DMS114 treated with DMSO at 0.1 percent for 48 hours (cell line): Measurements from ENCODE around the gene PIK3C2G.

Experiments
- DNase-seq: peaks from one replicate; lab custom pipeline; 2025; ENCODE audit not compliant: unreplicated experiment; lab: John Stamatoyannopoulos, UW

PIK3C2G gene

DNA sequence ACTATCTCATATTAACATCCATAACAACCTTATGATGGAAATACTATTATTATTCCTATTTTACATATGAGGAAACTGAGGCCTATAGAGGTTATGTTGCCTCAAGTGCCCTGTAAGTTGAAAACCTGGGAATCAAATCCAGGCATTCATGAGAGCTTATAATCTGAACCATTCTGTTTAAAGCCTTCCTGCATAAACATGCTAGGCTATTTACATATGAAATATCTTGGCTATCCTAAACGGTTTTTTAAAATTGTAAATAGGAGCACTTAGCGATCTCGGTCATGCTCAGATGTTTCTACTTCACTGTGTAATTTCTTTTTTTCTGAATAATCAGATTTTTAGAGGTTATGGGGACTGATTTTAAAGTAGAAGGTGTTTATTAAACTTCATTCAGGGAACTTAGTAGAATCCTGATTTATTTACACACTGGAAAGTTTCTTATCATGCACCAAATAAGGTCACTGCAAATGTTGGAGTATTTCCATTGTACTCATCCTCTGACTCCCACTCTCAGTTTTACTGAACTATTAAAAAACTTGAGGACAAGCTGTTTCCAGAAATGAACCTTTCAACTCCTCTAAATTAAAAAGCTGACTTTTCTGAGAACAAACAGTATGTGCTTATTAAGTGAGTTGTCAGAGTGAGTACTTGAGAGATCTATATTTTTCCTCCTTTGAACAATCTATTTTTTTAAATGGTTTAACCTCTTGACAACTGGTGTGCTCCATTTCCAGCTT is 141.7 kb downstream of the PIK3C2G start:
- DNase-seq, result no peak

DNA sequence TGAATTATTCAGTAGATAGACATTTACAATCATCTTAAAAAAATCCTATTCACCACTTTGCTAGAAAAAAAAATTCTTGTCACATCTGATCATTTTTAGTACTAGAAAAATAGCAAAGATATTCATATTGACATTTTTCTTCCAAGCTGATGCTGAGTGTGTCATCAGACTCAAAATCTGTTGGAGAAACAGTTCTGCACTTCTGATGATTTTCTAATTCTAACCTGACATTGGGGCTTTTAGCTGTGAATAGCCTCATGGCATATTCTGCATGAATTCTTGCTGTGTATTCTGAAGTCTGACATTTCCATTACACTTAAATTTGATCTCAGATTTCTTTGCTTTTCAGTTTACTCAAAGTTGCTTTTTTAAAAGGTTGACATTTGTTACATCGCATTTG is 150.1 kb downstream of the PIK3C2G start:
- no peak for DNase-seq

DNA sequence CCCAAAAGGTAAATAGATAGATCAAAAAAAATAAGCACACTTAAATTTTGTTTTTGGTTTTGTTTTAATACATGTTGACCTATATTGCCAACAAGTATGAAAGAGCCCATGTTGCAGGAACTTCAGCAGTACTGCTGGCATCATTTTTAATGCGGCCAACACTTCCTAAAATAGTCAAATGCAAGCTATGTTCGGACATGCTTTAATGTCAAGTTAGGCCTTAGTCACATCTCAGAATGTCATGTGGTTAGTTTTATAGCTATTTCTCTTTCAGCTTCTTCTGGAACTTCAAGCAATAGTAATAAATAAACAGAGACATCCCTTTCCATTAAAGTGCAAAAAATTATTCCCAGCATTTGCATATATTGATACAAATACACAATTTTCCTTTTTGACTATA is 153.4 kb downstream of the PIK3C2G start:
- DNase-seq, result no peak

DNA sequence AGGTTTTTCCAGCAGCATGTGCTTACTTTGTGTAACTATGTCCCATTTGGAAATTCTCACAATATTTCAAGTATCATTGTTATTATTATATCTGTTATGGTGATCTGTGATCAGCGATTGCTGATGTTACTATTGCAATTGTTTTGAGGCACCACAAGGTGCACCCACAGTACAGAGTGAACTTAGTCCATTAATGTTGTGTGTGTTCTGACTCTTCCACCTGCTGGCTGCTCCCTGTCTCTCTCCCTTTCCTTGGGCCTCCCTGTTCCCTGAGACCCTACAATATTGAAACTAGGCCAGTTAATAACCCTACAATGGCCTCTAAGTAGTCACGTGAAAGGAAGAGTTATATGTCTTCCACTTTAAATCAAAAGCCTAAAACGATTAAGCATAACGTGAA is 153.9 kb downstream of the PIK3C2G start:
- no peak for DNase-seq

DNA sequence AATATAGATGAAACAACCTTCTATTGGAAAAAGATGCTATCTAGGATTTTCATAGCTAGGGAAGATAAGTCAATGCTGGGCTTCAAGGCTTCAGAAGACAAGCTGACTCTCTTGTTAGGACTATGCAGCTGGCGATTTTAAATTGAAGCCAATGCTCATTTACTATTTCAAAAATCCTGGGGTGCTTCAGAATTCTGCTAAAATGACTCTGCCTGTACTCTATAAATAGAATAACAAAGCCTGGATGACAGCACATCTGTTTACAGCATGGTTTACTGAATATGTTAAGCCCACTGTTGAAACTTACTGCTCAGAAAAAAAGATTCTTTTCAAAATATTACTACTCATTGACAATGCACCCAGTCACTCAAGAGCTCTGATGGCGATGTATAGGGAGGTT is 155.1 kb downstream of the PIK3C2G start:
- no peak for DNase-seq

DNA sequence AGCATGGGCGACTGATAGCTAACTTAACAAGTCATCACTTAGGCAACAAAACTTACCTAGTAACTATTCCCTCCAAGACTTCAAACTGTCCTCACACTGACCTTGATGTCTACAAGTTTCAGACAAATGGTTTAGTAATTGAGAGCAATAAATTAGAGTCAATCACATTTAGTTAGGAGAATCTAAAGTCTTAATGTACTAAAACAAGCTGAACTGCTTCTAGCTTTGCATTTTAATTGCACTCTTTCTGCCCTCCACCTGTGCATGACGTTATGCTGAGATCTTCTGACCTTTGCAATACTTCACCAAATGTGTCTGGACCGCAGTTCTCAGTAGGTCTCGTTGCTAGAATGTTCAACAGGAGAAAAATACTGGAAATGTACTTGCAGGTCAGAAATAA is 158.0 kb downstream of the PIK3C2G start:
- no peak for DNase-seq

DNA sequence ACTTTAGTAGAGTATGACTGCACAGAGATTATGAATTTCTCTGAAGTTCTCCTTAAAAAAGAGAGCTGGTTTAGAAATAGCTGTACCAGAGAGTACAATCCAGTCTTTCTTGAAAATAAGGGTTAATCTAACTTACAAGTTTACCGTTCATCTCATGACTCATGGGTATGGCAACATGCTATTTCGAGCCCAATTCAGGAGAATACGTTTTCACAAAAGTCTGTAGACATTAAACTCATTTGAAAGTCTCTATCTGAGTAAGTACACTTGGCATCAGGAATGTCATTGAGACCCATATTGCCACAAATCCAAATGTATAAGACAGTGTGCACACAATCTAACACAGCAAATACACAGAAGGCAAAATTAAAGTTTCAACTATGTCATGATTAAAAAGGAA is 160.5 kb downstream of the PIK3C2G start:
- DNase-seq, result no peak

DNA sequence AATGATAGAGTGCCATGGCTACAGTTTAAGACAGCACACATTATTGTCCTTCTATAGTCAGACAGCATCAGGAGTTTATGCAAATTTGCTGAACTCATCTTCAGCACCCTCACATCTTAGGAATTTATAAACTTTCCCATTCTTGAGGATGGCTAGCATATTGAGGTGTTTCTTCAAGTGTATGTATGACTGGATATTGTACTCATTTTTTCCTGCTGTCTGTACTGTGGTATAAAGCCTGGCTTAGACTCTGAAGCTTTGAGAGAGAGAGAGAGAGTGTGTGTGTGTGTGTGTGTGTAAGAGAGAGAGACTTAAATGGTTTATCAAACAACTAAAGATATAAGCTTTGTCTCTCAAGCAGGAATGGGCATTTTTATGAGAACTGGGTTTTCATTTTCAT is 161.6 kb downstream of the PIK3C2G start:
- no peak for DNase-seq

DNA sequence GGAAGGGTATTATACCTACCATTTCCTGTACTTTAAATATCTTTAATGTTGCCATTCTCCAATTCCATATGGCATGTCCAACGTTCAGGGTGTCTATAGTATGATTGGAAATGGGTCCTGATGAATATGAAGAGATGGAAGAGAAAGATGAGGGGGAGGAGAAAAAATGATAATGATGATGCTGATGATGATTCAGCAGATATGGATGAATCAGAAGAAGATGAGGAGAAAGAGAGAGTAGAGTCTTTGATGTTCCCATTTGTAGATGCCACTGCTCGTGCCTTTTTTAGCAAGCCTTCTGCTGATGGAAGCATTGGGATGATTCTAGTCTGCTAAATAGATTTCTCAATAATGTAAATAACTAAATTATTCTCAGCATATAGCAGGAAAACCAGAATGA is 163.5 kb downstream of the PIK3C2G start:
- no peak for DNase-seq

DNA sequence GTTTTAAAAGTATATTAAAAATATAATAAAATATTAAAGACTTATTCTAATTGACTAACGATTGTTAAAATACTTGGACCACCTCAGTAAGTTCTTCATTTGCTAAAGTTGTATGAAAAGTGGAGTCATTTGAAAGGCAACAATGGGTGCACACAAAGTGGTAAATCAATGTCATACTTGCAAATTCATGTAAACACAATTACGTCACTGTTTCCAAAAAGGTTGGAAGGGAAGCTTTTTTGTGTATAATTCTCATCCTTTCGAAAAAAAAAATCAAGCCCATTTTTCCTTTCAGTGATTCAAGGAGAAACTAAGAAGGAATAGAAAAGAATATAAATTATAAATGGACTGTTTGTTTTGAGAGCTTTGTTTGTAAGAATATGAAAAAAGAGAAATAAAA is 166.2 kb downstream of the PIK3C2G start:
- no peak for DNase-seq

DNA sequence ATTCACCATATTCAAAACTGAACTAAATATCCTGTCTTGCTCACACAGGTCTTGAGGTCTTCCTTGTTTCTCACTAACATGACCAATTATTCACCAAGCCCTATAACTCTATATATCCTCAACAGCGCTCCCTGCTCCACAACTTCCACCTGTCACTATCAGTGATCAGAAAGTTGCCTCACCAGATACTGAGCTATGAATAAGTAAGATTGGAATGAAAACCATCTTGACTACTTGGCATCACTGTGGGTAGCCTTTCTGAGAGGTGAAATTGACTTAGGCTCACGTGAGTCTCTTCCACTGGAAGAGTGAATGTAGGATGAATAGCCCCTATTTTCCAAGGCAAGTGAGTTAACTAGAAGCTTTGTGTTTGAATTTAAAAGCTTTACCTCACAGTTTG is 167.1 kb downstream of the PIK3C2G start:
- no peak for DNase-seq

DNA sequence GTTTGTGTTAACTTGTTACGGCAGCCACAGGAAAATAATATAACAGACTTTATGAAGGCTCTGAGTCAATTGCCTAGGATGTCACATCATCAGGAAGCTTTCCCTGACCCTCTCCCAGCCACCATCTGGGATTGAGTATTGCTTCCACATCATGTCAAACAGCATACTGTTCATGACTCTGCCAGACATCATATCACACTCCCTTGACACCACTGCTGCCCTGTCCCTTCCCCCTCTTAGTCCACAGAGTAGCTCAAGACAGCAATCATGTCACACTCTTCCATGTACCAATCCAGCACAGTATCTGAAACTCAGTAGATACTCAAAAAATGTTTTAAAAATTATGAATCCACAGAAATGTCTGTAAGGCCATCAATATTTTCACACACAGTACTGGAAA is 168.0 kb downstream of the PIK3C2G start:
- no peak for DNase-seq

DNA sequence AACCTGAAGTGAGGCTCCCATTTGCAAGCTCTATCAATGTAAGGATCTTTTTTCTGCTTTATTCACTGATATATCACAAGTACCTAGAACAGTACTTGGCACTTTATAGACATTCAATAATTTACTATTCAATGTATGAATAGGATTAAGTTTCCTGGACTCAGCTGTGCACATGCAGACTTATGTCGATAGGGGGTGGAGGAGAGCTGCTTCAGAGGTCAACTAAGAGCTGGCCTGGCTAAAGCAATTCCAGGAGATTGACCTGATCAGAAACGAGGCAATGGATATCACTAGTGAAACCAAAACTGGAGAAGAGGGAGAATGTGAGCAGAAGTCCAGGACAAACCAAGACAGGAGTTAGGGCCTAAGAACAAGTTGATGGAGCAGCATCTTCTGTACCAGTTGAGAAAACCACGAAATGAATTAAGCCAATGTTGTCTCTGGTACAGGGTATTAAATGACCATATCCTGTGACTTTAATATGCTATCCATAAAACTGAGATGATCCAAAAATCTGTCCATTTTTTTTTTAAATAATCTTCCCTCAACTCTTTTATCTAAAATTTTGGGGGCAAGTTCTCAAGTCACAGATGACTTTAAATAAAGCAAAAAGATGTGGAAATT is 169.2 kb downstream of the PIK3C2G start:
- no peak for DNase-seq

DNA sequence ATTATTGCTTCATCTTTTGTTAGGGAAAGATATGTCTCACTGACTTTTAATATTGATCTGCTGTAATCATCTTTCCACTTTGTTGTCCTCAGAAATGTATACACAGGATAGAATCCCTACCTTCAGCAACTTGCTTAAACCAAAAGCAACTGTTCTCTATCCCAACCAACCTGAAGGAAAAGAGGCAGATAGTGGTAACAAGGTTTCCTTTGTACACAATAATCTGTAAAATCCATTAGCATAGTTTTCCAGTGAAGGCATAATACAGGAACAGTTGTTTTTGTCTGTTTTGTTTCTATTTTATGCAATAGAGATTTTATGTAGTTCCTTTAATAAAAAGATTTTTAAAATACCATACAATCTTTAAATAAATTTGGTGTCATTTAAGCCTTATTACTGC is 170.5 kb downstream of the PIK3C2G start:
- no peak for DNase-seq

DNA sequence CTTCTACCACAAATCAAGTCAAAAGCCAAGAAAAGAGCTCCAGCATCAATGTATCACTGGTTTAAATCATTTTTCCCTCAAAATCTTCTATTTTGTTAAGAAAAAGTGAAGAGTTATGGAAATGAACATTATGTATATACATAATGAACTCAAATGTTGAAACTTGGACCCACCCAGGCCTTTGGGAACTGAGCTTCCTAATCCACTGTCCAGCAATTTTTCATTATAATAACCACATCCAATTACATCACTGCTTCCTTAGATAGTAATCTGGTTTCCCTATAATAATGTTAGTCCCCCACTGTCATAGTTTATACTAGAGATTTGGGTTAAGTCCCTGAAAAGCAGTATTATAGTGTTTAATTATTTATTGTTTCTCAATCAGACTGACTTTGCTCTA is 170.9 kb downstream of the PIK3C2G start:
- DNase-seq, result no peak

DNA sequence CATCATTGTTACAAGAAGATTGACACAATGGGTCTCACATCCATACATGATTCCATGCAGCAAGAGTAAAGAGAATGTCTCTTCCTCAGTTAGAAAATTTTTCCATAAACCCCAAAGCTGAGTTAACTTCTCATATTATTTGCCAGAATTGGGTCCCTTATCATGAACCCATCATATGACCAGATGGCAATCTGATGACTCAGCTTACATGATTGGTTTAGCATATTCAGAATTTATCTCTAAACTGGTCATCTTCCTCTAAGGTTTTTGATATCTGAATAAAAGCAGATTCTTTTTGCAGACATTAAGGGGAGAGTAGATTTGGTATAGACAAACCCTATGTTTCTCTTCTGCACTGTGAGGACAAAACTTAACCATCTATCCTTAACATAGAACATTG is 174.9 kb downstream of the PIK3C2G start:
- no peak for DNase-seq

DNA sequence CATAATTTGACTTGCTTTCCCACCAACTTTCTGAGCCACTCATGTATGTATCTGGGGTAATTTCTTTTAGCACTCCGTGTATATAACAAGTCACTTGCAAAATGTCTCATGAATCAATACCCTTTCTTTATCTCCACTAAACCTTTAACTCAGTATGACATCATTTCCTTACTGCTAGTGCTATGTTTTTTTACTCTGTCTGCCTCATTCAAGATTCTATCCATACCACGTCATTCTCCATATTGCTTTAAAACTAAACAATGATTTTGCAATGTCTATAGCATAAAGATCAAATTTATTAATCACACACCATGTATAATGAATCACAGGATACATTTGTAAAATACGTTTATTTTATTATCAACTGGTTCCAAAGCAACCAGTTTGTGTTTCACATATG is 178.2 kb downstream of the PIK3C2G start:
- no peak for DNase-seq

DNA sequence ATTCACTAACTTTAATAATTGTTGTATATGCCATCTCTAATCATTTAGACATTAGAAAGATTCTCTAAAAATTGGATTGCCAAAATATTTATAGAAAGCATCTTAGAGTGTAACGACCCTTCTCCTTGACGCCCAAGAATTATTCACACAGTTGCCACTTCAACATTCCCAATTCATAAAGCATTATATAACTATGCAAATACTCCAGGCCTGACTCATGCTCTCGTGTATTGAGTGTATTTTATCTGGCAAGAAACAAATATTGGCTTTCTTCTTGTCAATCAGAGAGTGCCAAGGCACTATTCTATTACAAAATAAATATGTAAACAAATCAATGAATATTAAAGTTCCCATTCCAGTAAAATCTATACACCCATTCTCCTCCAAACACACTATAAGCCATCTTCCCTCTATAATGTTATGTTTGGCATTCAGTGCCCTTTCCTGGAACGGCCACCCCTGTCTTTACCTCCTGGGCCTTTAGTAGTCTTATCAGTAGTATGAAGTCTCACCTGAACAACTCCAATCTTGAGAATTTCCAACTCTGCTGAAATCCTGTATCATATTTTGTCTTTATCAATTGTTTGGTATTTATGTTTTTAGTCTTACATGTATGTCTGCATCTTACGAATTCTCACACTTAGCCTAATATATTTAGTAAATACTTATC is 182.6 kb downstream of the PIK3C2G start:
- no peak for DNase-seq

DNA sequence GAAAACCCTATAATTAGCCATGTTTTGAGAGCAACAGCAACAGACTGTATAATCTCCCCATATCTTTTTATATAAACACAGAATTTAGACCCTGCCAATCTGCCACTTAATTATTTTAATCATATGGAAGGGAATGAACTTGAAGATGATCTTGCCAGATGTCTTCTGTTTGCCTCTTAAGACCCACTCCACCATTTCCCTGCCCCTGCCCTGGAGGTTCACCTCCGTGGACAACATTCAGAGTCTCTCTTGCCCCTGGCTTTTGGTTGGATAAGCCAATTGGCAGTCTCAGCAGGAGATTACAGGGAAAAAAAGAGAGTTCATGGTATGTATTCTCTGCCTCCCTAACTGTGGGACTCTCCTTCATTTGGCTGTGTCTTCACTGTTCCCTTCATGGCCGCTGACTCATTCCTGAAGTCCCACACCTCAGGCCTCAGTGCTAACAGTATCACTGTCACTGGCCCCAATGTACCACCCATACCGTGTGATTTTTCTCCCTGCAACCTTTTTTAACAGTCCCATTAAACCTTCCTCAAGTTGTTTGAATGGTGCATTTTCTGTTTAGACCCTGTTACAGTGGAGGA is 184.8 kb downstream of the PIK3C2G start:
- DNase-seq, result no peak

DNA sequence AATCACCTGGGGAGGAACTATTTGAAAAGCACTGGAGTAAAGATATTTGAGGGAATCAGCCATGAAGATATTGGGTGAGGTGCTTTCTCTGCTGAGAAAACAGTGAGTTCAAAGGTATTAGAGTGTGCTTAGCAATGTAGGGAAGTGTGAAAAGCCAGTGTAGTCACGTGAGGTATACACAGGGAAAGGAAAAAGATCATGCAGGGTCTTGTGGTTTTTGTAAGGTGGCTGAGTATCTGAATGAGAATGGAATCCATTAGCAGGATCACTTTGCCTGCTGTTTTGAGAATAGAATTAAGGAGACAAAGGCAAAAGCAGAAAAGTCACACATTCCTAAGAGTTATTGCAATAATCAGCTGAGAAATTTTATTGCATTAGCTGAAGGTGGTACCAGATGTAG is 193.0 kb downstream of the PIK3C2G start:
- DNase-seq, result no peak

DNA sequence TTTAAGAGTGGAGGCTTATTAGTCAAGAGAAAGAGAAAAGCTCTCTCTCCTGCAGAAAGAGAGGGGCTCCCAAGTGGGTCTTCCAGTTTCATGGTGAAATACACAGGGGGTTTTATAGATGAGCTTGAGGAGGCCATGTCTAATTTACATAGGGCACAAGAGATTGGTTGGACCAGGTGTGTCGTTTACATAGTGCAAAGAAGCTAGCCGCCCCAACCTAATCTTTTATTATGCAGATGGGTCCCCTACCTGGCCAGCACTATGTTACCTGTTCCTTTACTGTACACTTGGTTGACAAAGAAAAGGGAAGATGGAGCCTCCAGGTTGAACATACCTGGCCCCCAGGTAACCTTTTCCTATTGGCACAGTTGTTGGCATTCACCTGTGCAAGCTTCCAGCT is 195.0 kb downstream of the PIK3C2G start:
- DNase-seq, result no peak

DNA sequence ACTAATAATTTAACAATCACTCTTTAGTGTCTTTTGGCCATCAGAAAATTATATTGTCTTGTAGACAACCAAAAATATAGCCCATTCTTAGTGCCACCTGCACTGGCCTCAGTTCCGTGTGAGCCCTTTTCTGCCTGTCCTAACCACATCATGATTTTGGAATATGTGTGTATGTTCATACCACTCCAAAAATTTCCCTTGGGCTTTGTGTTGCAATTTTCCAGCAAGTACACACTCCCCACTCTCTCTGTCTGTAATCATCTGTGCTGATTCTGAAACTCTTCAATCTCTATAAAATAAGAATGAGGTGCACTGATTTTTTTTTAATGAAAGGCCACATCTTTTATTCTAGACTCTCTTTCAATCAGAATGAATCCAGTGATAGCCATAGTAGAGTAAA is 196.0 kb downstream of the PIK3C2G start:
- no peak for DNase-seq
